Measurements from ENCODE around the gene OSBPL8. TPM values are rescaled to one million over a fixed set of nuclear protein-coding genes. Genes with fewer than 3 reads are reported as not detected.

Gene OSBPL8
- total and polyA plus RNA-seq, 2 donors (not counting 1 experiment from before 2014, with no cell fraction given): 11.1 to 112 TPM

GRCh38 chr12:76608070-76608469 is 48.5 kb upstream of the OSBPL8 start:
- Histone ChIP-seq H3K27me3 (replicated peaks in 1 of 4; ENCODE audit: control extremely low read depth in 1 of 4, control insufficient read depth in 3 of 4, insufficient read depth in 4 of 4, low read length in 3 of 4) (no peaks in the 10 kb centered on the region), H3K9ac (ENCODE audit: low read length) (no peak overlapping the region), H3K36me3 (replicated peaks in 1 of 2; ENCODE audit: control extremely low read depth in 1 of 2, control insufficient read depth in 1 of 2, extremely low read depth in 1 of 2, insufficient read depth in 2 of 2, low read length in 1 of 2) (no peaks in the 10 kb centered on the region), H3K9me3 (ENCODE audit: control extremely low read depth in 1 of 3, control insufficient read depth in 2 of 3, insufficient read depth in 1 of 3, low read length in 2 of 3) (peaks cover 0 to 1% (median 0%) of the 10 kb centered on the region in 3 donors), H3K79me2 (ENCODE audit: control insufficient read depth, insufficient read depth, low read length) (no peaks in the 10 kb centered on the region), H3K4me3 (ENCODE audit: control extremely low read depth in 1 of 5, extremely low read depth in 1 of 5, insufficient read depth in 1 of 5, low read depth in 2 of 5, low read length in 4 of 5) (no peak overlapping the region), H4K20me1 (ENCODE audit: control insufficient read depth, insufficient read depth, low read length, poor library complexity, severe bottlenecking) (no peaks in the 10 kb centered on the region), H2AFZ (ENCODE audit: insufficient read depth, low read depth, low read length, poor library complexity, severe bottlenecking) (no peak overlapping the region), H3K27ac (ENCODE audit: low read length in 2 of 2) (no peak overlapping the region), H3K4me2 (replicated peaks; ENCODE audit: low read depth, low read length, poor library complexity, severe bottlenecking) (no peak overlapping the region), H3K4me1 (ENCODE audit: control insufficient read depth in 2 of 2, insufficient read depth in 2 of 2, low read length in 2 of 2) (no peaks in the 10 kb centered on the region)
- ChIA-PET CTCF (interaction anchor here (1.4 kb wide), 1 partner anchor 13 kb away, joined by 3 read pairs; no protein-coding TSS in a partner anchor), POLR2A (no interaction called here)
- TF ChIP-seq CTCF (IDR thresholded peaks at IDR 0.05): no peak
- no peak for TF ChIP-seq EZH2 (IDR thresholded peaks at IDR 0.05; ENCODE audit: borderline replicate concordance, insufficient read depth, low read depth, low read length, poor library complexity, severe bottlenecking)
- Mint-ChIP-seq H3K9me3 (ENCODE audit: insufficient read depth) (no peaks in the 10 kb centered on the region), H3K4me3 (no peak overlapping the region), H3K4me1 (no peaks in the 10 kb centered on the region), H3K27me3 (peaks cover 4% of the 10 kb centered on the region), H3K27ac (no peak overlapping the region)
- intact Hi-C loops (cut with micrococcal nuclease): no loop called here
- DNase-seq (no peak), ATAC-seq (ENCODE audit: low read depth) (no peak)
- 93% methylated on average over 6 of the region's 11 CpGs for WGBS (ENCODE audit: insufficient coverage)

DNA sequence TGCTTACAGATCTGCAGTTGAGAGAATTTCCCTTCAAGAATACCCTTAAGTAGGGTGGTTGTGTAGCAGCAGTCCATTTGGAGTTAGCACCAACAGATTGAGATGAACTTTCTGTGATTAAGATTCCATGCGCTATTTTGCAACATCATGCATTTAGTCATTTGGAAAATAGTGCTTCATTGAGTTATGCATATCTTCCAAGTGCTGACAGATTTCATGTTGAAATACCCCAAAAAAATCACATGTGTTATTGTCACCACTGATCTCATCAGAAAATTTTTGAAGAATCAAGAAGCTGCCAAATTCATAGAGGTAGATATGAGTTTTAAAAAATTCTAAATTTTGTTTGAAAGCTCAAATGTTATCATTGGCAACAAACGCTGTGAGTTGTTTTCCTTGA is 35.5 kb upstream of the OSBPL8 start:
- Mint-ChIP-seq H3K9me3 (ENCODE audit: insufficient read depth) (no peaks in the 10 kb centered on the region), H3K4me3 (no peak overlapping the region), H3K27me3 (no peaks in the 10 kb centered on the region), H3K4me1 (no peaks in the 10 kb centered on the region), H3K27ac (no peak overlapping the region)
- DNase-seq (no peak), ATAC-seq (ENCODE audit: low read depth) (no peak)
- no peak overlapping the region for H3K9ac ChIP-seq (ENCODE audit: low read length)
- CTCF ChIA-PET: no interaction called here
- H3K27me3 ChIP-seq (replicated peaks in 1 of 4; ENCODE audit: control extremely low read depth in 1 of 4, control insufficient read depth in 3 of 4, insufficient read depth in 4 of 4, low read length in 3 of 4): no peaks in the 10 kb centered on the region
- POLR2A ChIA-PET: no interaction called here
- no peaks in the 10 kb centered on the region for H3K79me2 ChIP-seq (ENCODE audit: control insufficient read depth, insufficient read depth, low read length)
- no peak overlapping the region for H3K4me3 ChIP-seq (ENCODE audit: control extremely low read depth in 1 of 5, extremely low read depth in 1 of 5, insufficient read depth in 1 of 5, low read depth in 2 of 5, low read length in 4 of 5)
- H3K27ac ChIP-seq (ENCODE audit: low read length in 2 of 2): no peak overlapping the region
- WGBS (ENCODE audit: insufficient coverage): no CpG with 5 or more reads among the region's 2 CpGs
- no peak overlapping the region for H2AFZ ChIP-seq (ENCODE audit: insufficient read depth, low read depth, low read length, poor library complexity, severe bottlenecking)
- H3K36me3 ChIP-seq (replicated peaks in 1 of 2; ENCODE audit: control extremely low read depth in 1 of 2, control insufficient read depth in 1 of 2, extremely low read depth in 1 of 2, insufficient read depth in 2 of 2, low read length in 1 of 2): no peaks in the 10 kb centered on the region
- H4K20me1 ChIP-seq (ENCODE audit: control insufficient read depth, insufficient read depth, low read length, poor library complexity, severe bottlenecking): no peaks in the 10 kb centered on the region
- no peaks in the 10 kb centered on the region for H3K9me3 ChIP-seq (ENCODE audit: control extremely low read depth in 1 of 3, control insufficient read depth in 2 of 3, insufficient read depth in 1 of 3, low read length in 2 of 3)
- TF ChIP-seq EZH2 (IDR thresholded peaks at IDR 0.05; ENCODE audit: borderline replicate concordance, insufficient read depth, low read depth, low read length, poor library complexity, severe bottlenecking) (no peak), CTCF (IDR thresholded peaks at IDR 0.05) (no peak)
- intact Hi-C loops (cut with micrococcal nuclease): no loop called here
- H3K4me1 ChIP-seq (ENCODE audit: control insufficient read depth in 2 of 2, insufficient read depth in 2 of 2, low read length in 2 of 2): no peaks in the 10 kb centered on the region
- no peak overlapping the region for H3K4me2 ChIP-seq (replicated peaks; ENCODE audit: low read depth, low read length, poor library complexity, severe bottlenecking)

Data from B cell (primary cell).